Activated T-helper 1 cell treated with anti-CD3 and anti-CD28 coated beads, Interleukin-12 subunit alpha, Interleukin-12 subunit beta, Interleukin-2, Interleukin-4 antibody, amounts not matched to agents 30 ng/mL and 10 ng/mL and 1 ng/mL, durations not matched to agents 14 hours and 24 hours and 36 hours (primary cell): ENCODE measurements around the gene ARHGDIB. TPM values are rescaled to one million over a fixed set of nuclear protein-coding genes. Genes with fewer than 3 reads are reported as not detected.

Experiments
- DNase-seq: peaks from one replicate; pipeline ENCODE4 v3.0.0; 2021; ENCODE audit warnings: low spot score
- H3K27ac Mint-ChIP-seq: one replicate; pipeline ENCODE4 v1.8.0; 2021; ENCODE audit warnings: mild to moderate bottlenecking, mixed read lengths
- H3K27me3 Mint-ChIP-seq: one replicate; pipeline ENCODE4 v1.8.0; 2022; ENCODE audit warnings: mild to moderate bottlenecking, moderate library complexity, mixed read lengths; ENCODE audit not compliant: insufficient read depth
- H3K36me3 Mint-ChIP-seq: one replicate; pipeline ENCODE4 v1.8.0; 2021; ENCODE audit warnings: low read depth, mixed read lengths
- H3K4me1 Mint-ChIP-seq: one replicate; pipeline ENCODE4 v1.8.0; 2021; ENCODE audit warnings: low read depth, mixed read lengths
- H3K4me3 Mint-ChIP-seq: one replicate; pipeline ENCODE4 v1.8.0; 2021; ENCODE audit warnings: mild to moderate bottlenecking, moderate library complexity, mixed read lengths
- H3K9me3 Mint-ChIP-seq: one replicate; pipeline ENCODE4 v1.8.0; 2021; ENCODE audit warnings: mixed read lengths
- intact Hi-C: fragments of 100-400 bp; cut with micrococcal nuclease; formaldehyde crosslinking; loops from one replicate; pipeline ENCODE4 v1.15.1; 2024
- total RNA-seq: library from RNA; stranded (reverse); gene quantifications from 2 replicates; pipeline ENCODE4 v1.2.3, GENCODE V29; 2022

ARHGDIB gene
- total RNA-seq, 1 donor from 2014 or later = 494 TPM

DNA sequence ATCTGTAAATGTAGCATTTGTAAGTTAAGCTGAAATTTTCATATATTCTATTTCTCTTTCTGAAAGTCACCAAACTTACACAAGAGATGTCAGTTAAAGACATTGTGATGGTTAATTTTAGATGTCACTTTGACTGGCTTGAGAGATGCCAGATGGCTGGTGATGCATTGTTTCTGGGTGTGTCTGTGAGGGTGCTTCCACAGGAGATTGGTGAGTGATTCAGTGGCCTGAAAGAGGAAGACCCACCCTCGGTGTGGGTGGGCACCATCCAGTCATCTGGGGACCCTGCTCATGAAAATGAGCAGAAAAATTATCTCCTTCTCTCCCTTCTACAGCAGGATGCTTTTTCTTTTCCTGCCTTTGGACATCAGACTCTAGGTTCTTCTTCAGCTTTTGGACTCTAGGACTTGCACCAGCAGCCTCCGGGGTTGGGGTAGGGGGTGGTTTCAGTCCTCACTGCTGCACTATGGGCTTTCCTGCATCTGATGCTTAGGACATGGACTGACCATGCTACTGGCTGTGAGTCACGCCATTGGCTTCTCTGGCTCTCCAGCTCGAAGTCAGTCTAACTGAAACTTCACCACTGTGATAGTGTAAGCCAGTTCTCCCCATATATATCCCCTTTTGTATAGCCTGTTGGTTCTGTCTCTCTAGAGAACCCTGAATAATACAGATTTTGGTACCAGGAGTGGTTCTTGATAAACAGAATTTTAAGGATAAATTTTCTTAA, 32.3 kb upstream of the ARHGDIB start:
- DNase-seq = no peak
- Mint-ChIP-seq H3K9me3 (peaks cover 18% of the 10 kb centered on the region), H3K27ac (no peak overlapping the region), H3K36me3 (peaks cover 1% of the 10 kb centered on the region), H3K4me1 (peaks cover 37% of the 10 kb centered on the region), H3K4me3 (no peak overlapping the region), H3K27me3 (peaks cover 14% of the 10 kb centered on the region)
- intact Hi-C loops = loop anchor here (2.0 kb wide), 5 partner anchors 15 to 363 kb away; partner anchors contain the start of gene ARHGDIB

DNA sequence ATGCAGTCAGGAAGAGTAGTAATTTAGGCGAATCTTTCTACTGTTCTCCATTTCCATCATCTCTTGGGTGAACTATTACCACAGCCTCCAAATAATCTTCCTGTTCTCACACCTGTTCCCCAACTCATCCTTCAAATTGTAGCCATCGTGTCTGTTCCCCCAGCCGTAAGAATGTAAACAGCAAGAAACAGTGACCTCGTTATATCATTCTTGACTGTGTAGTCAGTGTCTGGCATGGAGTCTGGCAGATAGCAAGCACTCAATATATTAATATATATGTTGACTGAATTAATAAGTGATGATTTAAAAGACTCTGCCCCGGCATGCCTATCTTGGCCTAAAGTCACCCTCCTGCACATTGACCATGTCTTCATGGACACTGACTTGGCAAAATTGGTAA, 31.7 kb upstream of the ARHGDIB start:
- intact Hi-C loops = no loop called here
- H3K4me1 Mint-ChIP-seq = peaks cover 37% of the 10 kb centered on the region
- no peak overlapping the region for H3K27ac Mint-ChIP-seq
- H3K36me3 Mint-ChIP-seq = peaks cover 1% of the 10 kb centered on the region
- peaks cover 9% of the 10 kb centered on the region for H3K27me3 Mint-ChIP-seq
- H3K4me3 Mint-ChIP-seq = no peak overlapping the region
- DNase-seq = no peak
- H3K9me3 Mint-ChIP-seq = peaks cover 18% of the 10 kb centered on the region

DNA sequence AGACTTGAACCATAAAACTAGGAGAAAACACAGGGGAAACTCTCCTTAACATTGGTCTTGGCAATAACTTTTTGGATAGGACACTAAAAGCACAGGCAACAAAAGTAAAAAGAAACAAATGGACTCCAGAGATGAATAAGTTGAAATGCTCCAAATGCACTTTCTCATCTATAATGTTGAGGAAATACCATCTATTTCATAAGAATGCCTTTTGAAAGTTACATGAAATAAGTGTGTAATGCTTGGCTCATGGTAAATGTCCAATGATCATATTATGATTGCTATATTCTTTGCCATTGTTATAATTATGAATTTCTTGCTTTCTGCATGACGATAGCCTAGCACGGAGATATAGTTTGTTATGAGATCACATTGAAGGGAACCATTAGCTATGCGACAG, 31.3 kb upstream of the ARHGDIB start:
- H3K27me3 Mint-ChIP-seq = peaks cover 6% of the 10 kb centered on the region
- H3K36me3 Mint-ChIP-seq = peaks cover 1% of the 10 kb centered on the region
- DNase-seq = no peak
- intact Hi-C loops = no loop called here
- H3K27ac Mint-ChIP-seq = no peak overlapping the region
- H3K4me3 Mint-ChIP-seq = no peak overlapping the region
- H3K9me3 Mint-ChIP-seq = peaks cover 18% of the 10 kb centered on the region
- peaks cover 37% of the 10 kb centered on the region for H3K4me1 Mint-ChIP-seq

DNA sequence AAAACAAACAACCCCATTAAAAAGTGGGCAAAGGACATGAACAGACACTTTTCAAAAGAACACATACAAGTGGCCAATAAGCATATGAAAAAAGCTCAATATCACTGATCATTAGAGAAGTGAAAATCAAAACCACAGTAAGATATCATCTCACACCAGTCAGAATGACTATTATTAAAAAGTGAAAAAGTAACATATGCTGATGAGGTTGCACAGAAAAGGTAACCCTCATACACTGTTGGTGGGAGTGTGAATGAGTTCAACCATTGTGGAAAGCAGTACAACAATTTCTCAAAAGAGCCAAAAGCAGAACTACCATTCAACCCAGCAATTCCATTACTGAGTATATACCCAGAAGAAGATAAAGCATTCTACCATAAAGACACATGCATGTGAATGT, 29.7 kb upstream of the ARHGDIB start:
- Mint-ChIP-seq H3K4me3 (no peak overlapping the region), H3K27me3 (no peaks in the 10 kb centered on the region), H3K36me3 (peaks cover 1% of the 10 kb centered on the region), H3K27ac (no peak overlapping the region), H3K9me3 (peaks cover 18% of the 10 kb centered on the region), H3K4me1 (peaks cover 37% of the 10 kb centered on the region)
- no peak for DNase-seq
- intact Hi-C loops = no loop called here

DNA sequence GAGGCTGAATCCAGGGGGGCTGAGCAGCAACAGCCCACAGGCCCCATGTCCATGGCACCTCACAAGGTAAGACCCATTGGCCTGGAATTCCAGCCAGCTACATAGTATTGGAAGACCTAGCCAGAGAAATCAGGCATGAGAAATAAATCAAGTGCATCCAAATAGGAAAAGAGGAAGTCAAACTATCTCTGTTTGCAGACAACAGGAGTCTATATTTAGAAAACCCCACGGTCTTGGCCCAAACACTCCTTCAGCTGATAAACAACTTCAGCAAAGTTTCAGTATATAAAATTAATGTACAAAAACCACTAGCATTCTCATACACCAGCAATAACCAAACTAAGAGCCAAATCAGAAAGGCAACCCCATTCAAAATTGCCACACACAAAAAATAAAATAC, 28.4 kb upstream of the ARHGDIB start:
- peaks cover 18% of the 10 kb centered on the region for H3K9me3 Mint-ChIP-seq
- intact Hi-C loops = no loop called here

DNA sequence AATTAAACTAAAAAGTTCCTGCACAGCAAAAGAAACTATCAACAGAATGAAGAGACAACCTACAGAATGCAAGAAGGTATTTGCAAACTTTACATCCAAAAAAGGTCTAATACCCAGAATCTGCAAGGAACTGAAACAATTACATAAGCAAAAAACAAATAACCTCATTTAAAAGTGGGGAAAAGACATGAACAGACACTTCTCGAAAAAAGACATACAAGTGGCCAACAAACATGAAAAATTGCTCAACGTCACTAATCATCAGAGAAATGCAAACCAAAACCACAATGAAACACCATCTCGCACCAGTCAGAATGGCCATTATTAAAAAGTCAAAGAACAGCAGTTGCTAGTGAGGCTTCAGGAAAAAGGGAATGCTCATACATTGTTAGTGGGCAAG, 26.6 kb upstream of the ARHGDIB start:
- Mint-ChIP-seq H3K27ac (no peak overlapping the region), H3K9me3 (peaks cover 18% of the 10 kb centered on the region), H3K4me1 (peaks cover 20% of the 10 kb centered on the region), H3K4me3 (no peak overlapping the region), H3K36me3 (peaks cover 3% of the 10 kb centered on the region), H3K27me3 (no peaks in the 10 kb centered on the region)
- intact Hi-C loops = no loop called here
- no peak for DNase-seq

More for the DNA sequence above, 28.4 kb upstream of the ARHGDIB start:
- DNase-seq = no peak
- H3K36me3 Mint-ChIP-seq = peaks cover 1% of the 10 kb centered on the region
- H3K27me3 Mint-ChIP-seq = no peaks in the 10 kb centered on the region
- H3K4me1 Mint-ChIP-seq = peaks cover 27% of the 10 kb centered on the region
- no peak overlapping the region for H3K27ac Mint-ChIP-seq
- H3K4me3 Mint-ChIP-seq = no peak overlapping the region

DNA sequence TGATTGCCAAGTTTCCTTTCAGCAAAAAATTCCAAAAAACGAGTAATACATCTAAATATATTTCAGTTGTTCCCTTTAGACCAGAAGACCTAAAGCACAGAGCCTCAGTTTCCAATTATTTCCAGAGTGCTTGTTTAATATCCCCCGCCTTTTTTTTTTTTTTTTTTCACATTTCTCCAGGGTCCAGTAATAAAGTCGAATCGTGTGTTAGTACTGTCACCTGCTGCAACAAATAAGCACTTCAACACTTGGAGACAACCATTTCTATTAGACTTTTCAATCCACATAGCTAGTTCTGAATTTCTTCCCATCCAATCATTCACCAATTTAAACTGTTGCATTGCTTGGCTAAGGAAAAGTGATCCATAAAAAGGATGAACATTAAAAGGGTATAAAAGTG, 25.0 kb upstream of the ARHGDIB start:
- Mint-ChIP-seq H3K4me1 (peaks cover 32% of the 10 kb centered on the region), H3K27ac (no peak overlapping the region), H3K27me3 (no peaks in the 10 kb centered on the region), H3K9me3 (peaks cover 16% of the 10 kb centered on the region), H3K36me3 (peaks cover 3% of the 10 kb centered on the region), H3K4me3 (no peak overlapping the region)
- intact Hi-C loops = no loop called here
- DNase-seq = no peak

DNA sequence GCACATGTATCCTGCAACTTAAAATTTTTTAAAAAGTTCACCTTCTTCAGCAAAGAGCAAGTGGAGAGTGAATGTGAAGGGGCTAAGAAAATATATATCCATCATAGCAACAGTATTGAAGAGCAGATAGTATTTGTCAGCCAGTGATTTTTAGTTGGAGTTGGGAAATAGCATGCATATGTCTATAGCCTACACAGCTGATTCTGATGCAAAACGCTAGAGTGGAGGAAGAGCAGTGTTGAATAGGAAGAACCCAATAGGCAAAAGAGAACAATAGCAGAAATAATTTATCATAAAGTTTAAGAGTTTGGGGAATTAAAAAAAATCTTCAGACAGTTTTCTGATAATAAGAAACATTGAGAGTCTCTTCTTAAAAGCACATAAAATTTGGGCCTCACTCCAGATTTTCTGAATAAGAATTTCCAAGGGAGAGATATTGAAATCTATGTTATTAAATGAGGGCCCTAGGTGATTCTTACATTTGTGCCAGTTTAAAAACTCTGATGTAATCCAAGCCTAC, 23.4 kb upstream of the ARHGDIB start:
- Mint-ChIP-seq H3K9me3 (peaks cover 2% of the 10 kb centered on the region), H3K4me3 (no peak overlapping the region), H3K27me3 (no peaks in the 10 kb centered on the region), H3K27ac (no peak overlapping the region), H3K4me1 (peaks cover 44% of the 10 kb centered on the region), H3K36me3 (peaks cover 3% of the 10 kb centered on the region)
- no peak for DNase-seq
- intact Hi-C loops = no loop called here

DNA sequence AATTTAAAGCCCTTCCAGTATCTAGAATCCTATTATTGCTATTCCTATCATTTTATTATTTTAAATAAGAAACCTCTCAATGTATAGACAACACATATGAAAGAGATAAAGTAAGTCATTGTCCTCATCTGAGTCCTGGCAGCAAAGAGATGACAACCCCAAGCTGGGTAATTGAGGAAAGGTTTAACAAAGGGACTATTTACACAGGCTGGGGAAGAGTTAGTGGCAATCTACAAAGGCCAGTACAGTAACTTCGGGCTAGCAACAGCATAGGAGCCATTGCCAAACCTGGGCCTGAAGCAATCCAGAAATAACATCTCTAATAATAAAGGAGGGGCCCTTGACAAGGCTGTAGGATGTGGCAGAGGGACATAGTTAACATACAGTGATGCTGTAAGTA, 22.6 kb upstream of the ARHGDIB start:
- no peak overlapping the region for H3K27ac Mint-ChIP-seq
- H3K36me3 Mint-ChIP-seq = peaks cover 2% of the 10 kb centered on the region
- no peak overlapping the region for H3K4me3 Mint-ChIP-seq
- DNase-seq = no peak
- H3K4me1 Mint-ChIP-seq = peaks cover 45% of the 10 kb centered on the region
- H3K9me3 Mint-ChIP-seq = no peaks in the 10 kb centered on the region
- intact Hi-C loops = no loop called here
- H3K27me3 Mint-ChIP-seq = no peaks in the 10 kb centered on the region

DNA sequence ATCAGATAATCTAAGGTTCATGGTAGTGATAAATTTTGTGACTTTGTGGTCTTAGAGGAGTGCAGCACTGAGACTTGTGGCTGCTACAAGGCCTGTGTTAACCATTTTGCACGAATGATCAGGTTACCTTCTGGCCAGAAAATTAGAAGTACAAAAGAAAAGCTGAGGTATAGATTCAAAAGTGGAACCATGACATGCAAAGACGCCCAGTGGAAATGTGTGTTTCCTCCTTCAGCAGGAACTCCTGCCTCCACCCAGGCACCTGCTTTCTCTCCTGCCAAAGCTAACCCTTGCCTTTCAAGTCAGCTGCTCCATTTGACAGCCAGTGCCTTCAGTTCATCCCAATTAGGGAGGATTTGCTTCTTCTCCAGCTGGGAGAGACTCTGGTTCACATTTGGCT, 21.6 kb upstream of the ARHGDIB start:
- no peak for DNase-seq
- Mint-ChIP-seq H3K4me1 (peaks cover 55% of the 10 kb centered on the region), H3K27me3 (no peaks in the 10 kb centered on the region), H3K27ac (peak overlapping the region; percentile 49), H3K4me3 (no peak overlapping the region), H3K9me3 (no peaks in the 10 kb centered on the region), H3K36me3 (peaks cover 2% of the 10 kb centered on the region)
- intact Hi-C loops = no loop called here

DNA sequence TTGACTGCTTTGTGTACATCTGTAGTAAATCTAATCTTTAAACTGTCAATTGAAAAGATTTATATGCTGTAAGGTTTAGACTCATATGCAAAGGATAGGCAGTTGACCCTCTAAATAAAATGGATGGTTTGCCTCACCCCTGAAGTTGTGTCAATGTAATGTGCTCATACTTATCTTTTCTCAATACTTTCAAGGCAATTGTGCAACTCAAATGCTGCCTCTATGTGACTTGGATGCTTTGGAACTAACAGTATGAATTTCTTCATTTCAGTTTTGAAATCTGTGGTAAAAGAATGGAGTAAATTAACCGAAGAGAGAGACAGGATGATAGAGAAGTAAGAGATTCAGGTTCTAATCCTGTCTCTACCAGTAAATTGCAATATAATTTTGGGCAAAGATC, 21.2 kb upstream of the ARHGDIB start:
- intact Hi-C loops = no loop called here
- H3K27ac Mint-ChIP-seq = peak overlapping the region; percentile 49
- H3K36me3 Mint-ChIP-seq = peaks cover 2% of the 10 kb centered on the region
- no peaks in the 10 kb centered on the region for H3K9me3 Mint-ChIP-seq
- DNase-seq = no peak
- peaks cover 59% of the 10 kb centered on the region for H3K4me1 Mint-ChIP-seq
- no peaks in the 10 kb centered on the region for H3K27me3 Mint-ChIP-seq
- no peak overlapping the region for H3K4me3 Mint-ChIP-seq

DNA sequence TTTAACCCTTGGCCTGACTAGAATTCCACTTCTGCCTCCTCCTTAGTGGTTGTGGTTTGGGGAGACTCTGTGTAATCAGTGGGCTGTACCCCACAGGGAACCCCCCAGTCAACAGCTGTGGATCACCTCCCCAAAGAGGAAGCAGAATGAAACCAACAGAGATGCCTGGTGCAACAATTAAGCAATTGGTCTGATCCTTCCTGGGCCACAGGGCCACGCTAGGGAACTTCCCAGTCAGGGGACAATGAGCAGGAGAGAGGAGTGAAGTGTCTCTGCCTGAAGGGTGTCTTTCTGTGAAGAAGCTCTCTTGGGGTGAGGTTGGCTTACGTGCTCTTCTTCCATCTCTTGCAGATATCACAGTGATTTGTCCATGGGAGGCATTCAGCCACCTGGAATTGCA, 19.6 kb upstream of the ARHGDIB start:
- Mint-ChIP-seq H3K9me3 (no peaks in the 10 kb centered on the region), H3K4me1 (peaks cover 60% of the 10 kb centered on the region), H3K4me3 (no peak overlapping the region), H3K27ac (no peak overlapping the region), H3K27me3 (no peaks in the 10 kb centered on the region), H3K36me3 (peaks cover 2% of the 10 kb centered on the region)
- intact Hi-C loops = no loop called here
- DNase-seq = no peak

DNA sequence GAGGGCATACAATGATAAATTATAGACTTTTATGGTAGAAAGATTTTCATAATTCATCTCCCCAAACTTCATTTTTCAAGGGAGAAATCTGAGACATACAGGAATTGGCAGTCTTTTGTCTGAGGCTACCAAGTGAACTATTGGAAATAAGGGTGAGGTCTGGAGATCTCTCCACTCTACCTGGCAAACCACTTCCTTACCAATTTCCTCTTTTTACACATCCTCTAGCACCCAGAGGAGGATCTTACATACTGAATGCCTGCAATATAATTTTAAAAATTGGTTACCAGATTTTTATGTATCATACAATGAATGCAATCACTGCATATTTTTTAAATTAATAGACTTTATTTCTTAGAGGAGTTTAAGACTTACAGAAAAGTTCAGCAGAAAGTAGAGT, 18.1 kb upstream of the ARHGDIB start:
- Mint-ChIP-seq H3K36me3 (peaks cover 2% of the 10 kb centered on the region), H3K4me3 (no peak overlapping the region), H3K27ac (no peak overlapping the region), H3K9me3 (no peaks in the 10 kb centered on the region), H3K27me3 (no peaks in the 10 kb centered on the region), H3K4me1 (peaks cover 57% of the 10 kb centered on the region)
- DNase-seq = no peak
- intact Hi-C loops = loop anchor here (2.0 kb wide), 2 partner anchors 15 to 17 kb away; no protein-coding TSS in a partner anchor
